DND-41 (cell line): Measurements from ENCODE around the gene ATXN3.

Experiments used
- EZH2 ChIP-seq: IDR thresholded peaks from 3 replicates; pipeline ENCODE4 v1.6.1; 2012; ENCODE audit warnings: borderline replicate concordance, low read depth, mild to moderate bottlenecking, moderate library complexity, low read length, inconsistent platforms; ENCODE audit not compliant: severe bottlenecking
- TF ChIP-seq, protein P1 (sequence below): IDR thresholded peaks from 2 replicates; pipeline ENCODE4 v1.5.1; 2012; ENCODE audit warnings: borderline replicate concordance, low read length, moderate library complexity, mild to moderate bottlenecking; ENCODE audit not compliant: poor library complexity, severe bottlenecking; ENCODE audit errors: extremely low read depth

DNA sequence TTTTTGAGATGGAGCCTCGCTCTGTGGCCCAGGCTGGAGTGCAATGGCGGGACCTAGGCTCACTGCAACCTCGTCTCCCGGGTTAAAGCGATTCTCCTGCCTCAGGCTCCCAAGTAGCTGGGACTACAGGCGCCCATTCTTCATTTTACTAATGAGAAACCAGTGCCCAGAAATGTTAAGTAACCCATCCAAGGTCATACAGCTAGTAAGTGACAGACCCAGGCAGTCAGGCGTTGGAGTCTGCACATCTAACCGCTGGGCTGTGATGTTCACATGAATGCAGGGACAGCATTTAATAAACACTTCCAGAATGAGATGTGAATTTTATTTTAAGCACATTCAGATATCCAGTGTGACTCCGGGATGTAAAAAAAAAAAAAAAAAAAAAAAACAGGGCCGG is 65.2 kb downstream of the ATXN3 start:
- TF ChIP-seq, protein P1, sequence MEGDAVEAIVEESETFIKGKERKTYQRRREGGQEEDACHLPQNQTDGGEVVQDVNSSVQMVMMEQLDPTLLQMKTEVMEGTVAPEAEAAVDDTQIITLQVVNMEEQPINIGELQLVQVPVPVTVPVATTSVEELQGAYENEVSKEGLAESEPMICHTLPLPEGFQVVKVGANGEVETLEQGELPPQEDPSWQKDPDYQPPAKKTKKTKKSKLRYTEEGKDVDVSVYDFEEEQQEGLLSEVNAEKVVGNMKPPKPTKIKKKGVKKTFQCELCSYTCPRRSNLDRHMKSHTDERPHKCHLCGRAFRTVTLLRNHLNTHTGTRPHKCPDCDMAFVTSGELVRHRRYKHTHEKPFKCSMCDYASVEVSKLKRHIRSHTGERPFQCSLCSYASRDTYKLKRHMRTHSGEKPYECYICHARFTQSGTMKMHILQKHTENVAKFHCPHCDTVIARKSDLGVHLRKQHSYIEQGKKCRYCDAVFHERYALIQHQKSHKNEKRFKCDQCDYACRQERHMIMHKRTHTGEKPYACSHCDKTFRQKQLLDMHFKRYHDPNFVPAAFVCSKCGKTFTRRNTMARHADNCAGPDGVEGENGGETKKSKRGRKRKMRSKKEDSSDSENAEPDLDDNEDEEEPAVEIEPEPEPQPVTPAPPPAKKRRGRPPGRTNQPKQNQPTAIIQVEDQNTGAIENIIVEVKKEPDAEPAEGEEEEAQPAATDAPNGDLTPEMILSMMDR: no peak
- no peak for TF ChIP-seq EZH2
